WERI-Rb-1 (cell line): ENCODE results near the gene ACAD9.

Experiments used
- DNase-seq: peaks from one replicate; pipeline ENCODE4 v3.0.0-alpha.2; 2020
- H3K27ac ChIP-seq: fragments of 250-450 bp; sonication (Bioruptor Pico); 2 replicates; pipeline ENCODE4 v1.5.1; 2020; ENCODE audit warnings: mild to moderate bottlenecking, moderate library complexity
- H3K27me3 ChIP-seq: fragments of 250-450 bp; sonication (Bioruptor Pico); 2 replicates; pipeline ENCODE4 v1.5.1; 2021; ENCODE audit warnings: mild to moderate bottlenecking, low read depth, moderate library complexity; ENCODE audit not compliant: insufficient read depth, severe bottlenecking
- H3K36me3 ChIP-seq: fragments of 250-450 bp; sonication (Bioruptor Pico); 2 replicates; pipeline ENCODE4 v1.5.1; 2020; ENCODE audit warnings: mild to moderate bottlenecking, moderate library complexity
- H3K4me3 ChIP-seq: 2 replicates; pipeline ENCODE4 v1.5.1; 2011; ENCODE audit warnings: low read depth, mild to moderate bottlenecking, control low read depth, low read length
- H3K9me3 ChIP-seq: fragments of 250-450 bp; sonication (Bioruptor Pico); 2 replicates; pipeline ENCODE4 v1.5.1; 2021; ENCODE audit warnings: mild to moderate bottlenecking, moderate library complexity; ENCODE audit not compliant: severe bottlenecking
- CTCF ChIP-seq: IDR thresholded peaks from 2 replicates; pipeline ENCODE4 v1.5.1; 2011; ENCODE audit warnings: low read depth, mild to moderate bottlenecking, control low read depth, inconsistent platforms, low read length

ACAD9 gene

GRCh38 chr3:128950223-128950938 is 71.0 kb downstream of the ACAD9 start:
- Histone ChIP-seq H3K27ac (peak overlapping the region; percentile 69), H3K9me3 (no peaks in the 10 kb centered on the region), H3K36me3 (no peaks in the 10 kb centered on the region), H3K4me3 (peak overlapping the region; percentile 35), H3K27me3 (no peaks in the 10 kb centered on the region)
- peak; percentile 68 for TF ChIP-seq CTCF
- DNase-seq, result peak; percentile 69

- TF ChIP-seq CTCF, result no peak
- no peak for DNase-seq
- no peak overlapping the region for H3K27ac ChIP-seq
These were observed 77.0 kb downstream of the ACAD9 start for GRCh38 chr3:128956440-128956839.

More at GRCh38 chr3:128956440-128956839, 77.0 kb downstream of the ACAD9 start:
- H3K36me3 ChIP-seq, result no peaks in the 10 kb centered on the region
- no peaks in the 10 kb centered on the region for H3K27me3 ChIP-seq
- H3K9me3 ChIP-seq, result peaks cover 3% of the 10 kb centered on the region
- H3K4me3 ChIP-seq, result no peak overlapping the region
